HepG2 (cell line): ENCODE data around the gene SNAPC3. TPM values are rescaled to one million over a fixed set of nuclear protein-coding genes. Genes with fewer than 3 reads are reported as not detected.
"Not testable (repeated sequence)": the region's sequence is repeated elsewhere in the genome, so short reads cannot be mapped to it uniquely, and the experiment has no call there.

Experiments used
- ATAC-seq: fragments of 200-7000 bp; cut with Tn5 transposase; 3 replicates; pipeline ENCODE4 v1.9.1; 2020; ENCODE audit warnings: mild to moderate bottlenecking, moderate library complexity
- BruUV-seq: library from RNA; stranded (reverse); fragments of 400-500 nt; replicated peaks from 2 replicates; lab custom pipeline; 2021; lab: Mats Ljungman, UMichigan
- CTCF ChIA-PET: fragments of 300-600 bp; formaldehyde crosslinking; extraction: SDS; loops from one replicate; lab custom pipeline; 2021; ENCODE audit warnings: low total read pairs, inconsistent platforms, low intra/inter-chr PET ratio; lab: Yijun Ruan, JAX
- POLR2A ChIA-PET: fragments of 350-600 bp; sonication (Branson Sonifier 250); formaldehyde crosslinking; loops from one replicate; lab custom pipeline; 2020; ENCODE audit warnings: antibody characterized with exemption, inconsistent platforms; lab: Yijun Ruan, JAX
- DNase-seq: peaks from one replicate; pipeline ENCODE4 v3.0.0-alpha.2; 2015; ENCODE audit warnings: low spot score
- FAIRE-seq: peaks from 3 replicates; lab custom pipeline; 2011; peaks lifted over from hg19 to GRCh38; lab: Jason Lieb, UNC
- H2AFZ ChIP-seq: one replicate; pipeline ENCODE4 v1.6.1; 2011; ENCODE audit warnings: low read length, inconsistent platforms
- H3K27ac ChIP-seq: fragments of 300-600 bp; 3 replicates; pipeline ENCODE4 v1.8.0; 2011; ENCODE audit warnings: mixed run types, mild to moderate bottlenecking, mixed read lengths, low read length, inconsistent platforms; ENCODE audit not compliant: insufficient read depth; ENCODE audit errors: extremely low read length
- H3K27me3 ChIP-seq, 2 experiments: fragments of 200-600 bp in 1 of 2; 2 replicates in 1 of 2; 3 replicates in 1 of 2; pipeline versions ENCODE4 v1.6.0 to v1.8.0; 2011; ENCODE audit warnings: low read length in 2 of 2, mild to moderate bottlenecking in 2 of 2, moderate library complexity in 2 of 2, inconsistent platforms in 1 of 2; ENCODE audit not compliant: insufficient read depth in 2 of 2, control insufficient read depth in 1 of 2
- H3K36me3 ChIP-seq, 2 experiments: fragments of 200-600 bp in 1 of 2; replicated peaks in 1 of 2; 2 replicates in 1 of 2; 3 replicates in 1 of 2; pipeline versions ENCODE4 v1.5.1 to v1.8.0; 2011; ENCODE audit warnings: low read length in 2 of 2, inconsistent platforms in 1 of 2; ENCODE audit not compliant: insufficient read depth in 2 of 2, control insufficient read depth in 1 of 2
- H3K4me1 ChIP-seq: 2 replicates; pipeline ENCODE4 v1.5.1; 2012; ENCODE audit warnings: low read length, inconsistent platforms; ENCODE audit not compliant: insufficient read depth
- H3K4me2 ChIP-seq: 2 replicates; pipeline ENCODE4 v1.6.0; 2011; ENCODE audit warnings: low read depth, low read length, inconsistent platforms
- H3K4me3 ChIP-seq, 3 experiments: fragments of 200-600 bp in 1 of 3; sonication (generic), shearing (Covaris generic) in 1 of 3; replicated peaks in 1 of 3; 2 replicates each; pipeline ENCODE4 v1.5.1; 2011 to 2016; ENCODE audit warnings: low read length in 3 of 3, inconsistent platforms in 2 of 3, low read depth in 2 of 3, mild to moderate bottlenecking in 2 of 3, control low read depth in 1 of 3, mixed read lengths in 1 of 3; ENCODE audit not compliant: insufficient read depth in 1 of 3
- H3K79me2 ChIP-seq: one replicate; pipeline ENCODE4 v1.6.1; 2011; ENCODE audit warnings: low read length, inconsistent platforms; ENCODE audit not compliant: insufficient read depth
- H3K9ac ChIP-seq: 2 replicates; pipeline ENCODE4 v1.6.0; 2011; ENCODE audit warnings: mild to moderate bottlenecking, low read depth, low read length, inconsistent platforms; ENCODE audit not compliant: insufficient read depth
- H3K9me3 ChIP-seq: 2 replicates; pipeline ENCODE4 v1.5.1; 2012; ENCODE audit warnings: mild to moderate bottlenecking, low read length
- H4K20me1 ChIP-seq: 2 replicates; pipeline ENCODE4 v1.6.0; 2011; ENCODE audit warnings: inconsistent platforms, mild to moderate bottlenecking, low read length, moderate library complexity; ENCODE audit not compliant: insufficient read depth
- EED ChIP-seq: sonication (generic); formaldehyde crosslinking; IDR thresholded peaks from 2 replicates; pipeline ENCODE4 v1.5.0; 2020; ENCODE audit warnings: mild to moderate bottlenecking, missing genetic modification reagents
- SALL2 ChIP-seq: sonication (generic); formaldehyde crosslinking; IDR thresholded peaks from 2 replicates; pipeline ENCODE4 v1.8.1; 2023; ENCODE audit warnings: mild to moderate bottlenecking, missing genetic modification reagents, inconsistent platforms
- ZNF121 ChIP-seq: sonication (generic); formaldehyde crosslinking; IDR thresholded peaks from 2 replicates; pipeline ENCODE4 v1.5.0; 2020; ENCODE audit warnings: mild to moderate bottlenecking, missing genetic modification reagents
- WGBS: methylation state at CpG from one replicate; pipeline ENCODE4 v1.1.6; 2017; ENCODE audit warnings: low lambda C conversion rate; 5-methylcytosine and 5-hydroxymethylcytosine counted together
- in situ Hi-C: cut with HindIII; loops from 2 replicates; pipeline ENCODE4 v1.10.0; 2017; ENCODE audit warnings: low pct_unique_long_range_greater_than_20kb; ENCODE audit not compliant: extremely low pct_ligation_motif_present
- intact Hi-C: fragments of 100-400 bp; cut with micrococcal nuclease; formaldehyde crosslinking; loops from one replicate; pipeline ENCODE4 v1.10.0; 2022; ENCODE audit not compliant: unreplicated experiment
- polyA plus RNA-seq, 8 experiments: library from polyadenylated mRNA; depleted of rRNA in 3 of 8; stranded (reverse) in 7 of 8; unstranded in 1 of 8; fragments of >200 nt; fragmentation: Illumina TruSeq in 4 of 8; extraction: Trizol in 4 of 8; gene quantifications; 2 replicates each; pipeline versions ENCODE4 v1.2.1 to v1.2.3, GENCODE V29; 2011 to 2016; ENCODE audit warnings: low read depth in 4 of 8, missing spikeins in 1 of 8, mixed read lengths in 1 of 8; ENCODE audit not compliant: insufficient read depth in 1 of 8
- total RNA-seq, 5 experiments: library from RNA; depleted of rRNA; stranded (reverse); fragments of >200 nt; fragmentation: Illumina TruSeq; extraction: Trizol; gene quantifications; 2 replicates each; pipeline ENCODE4 v1.2.3, GENCODE V29; 2016; ENCODE audit warnings: low read depth in 1 of 5

The SNAPC3 gene
- total and polyA plus RNA-seq, 2 of the 13 experiments (the other 11 are each of a cell fraction or from before 2014, with no cell fraction given) = 25.6 to 26.0 TPM

DNA sequence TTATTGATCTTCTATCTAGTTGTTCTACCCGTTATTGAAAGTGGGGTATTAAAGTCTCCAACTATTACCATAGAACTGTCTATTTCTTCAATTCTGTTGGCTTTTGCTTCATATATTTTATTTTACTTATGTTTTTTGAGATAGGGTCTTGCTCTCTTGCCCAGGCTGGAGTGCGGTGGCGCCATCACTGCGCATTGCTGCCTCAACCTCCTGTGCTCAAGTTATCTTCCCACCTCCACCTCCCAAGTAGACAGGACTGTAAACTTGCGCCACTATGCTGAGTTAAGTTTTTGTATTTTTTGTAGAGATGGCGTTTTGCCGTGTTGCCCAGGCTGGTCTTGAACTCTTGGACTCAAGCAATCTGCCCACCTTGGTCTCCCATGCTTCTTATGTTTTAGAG, 16.2 kb downstream of the SNAPC3 start:
- DNase-seq (no peak), FAIRE-seq (no peak), ATAC-seq (no peak)
- WGBS = 99% methylated on average over 7 of the region's 7 CpGs
- BruUV-seq = no TSS peak
- CTCF ChIA-PET = no interaction called here
- no peaks in the 10 kb centered on the region for H3K27me3 ChIP-seq
- in situ Hi-C loops = no loop called here
- no peak overlapping the region for H3K27ac ChIP-seq
- H3K4me3 ChIP-seq = no peak overlapping the region
- H4K20me1 ChIP-seq = 0 out of 2 replicates have a peak, but pooled peaks cover 3% of the 10 kb centered on the region
- TF ChIP-seq SALL2 (no peak), EED (CRISPR knock-in tag) (no peak), ZNF121 (CRISPR knock-in tag) (peak; percentile 71)
- H3K36me3 ChIP-seq = peaks cover 7 to 50% of the 10 kb centered on the region in 2 experiments
- POLR2A ChIA-PET = no interaction called here
- H3K79me2 ChIP-seq = peaks cover 40% of the 10 kb centered on the region
- intact Hi-C loops = no loop called here
- H3K9ac ChIP-seq = no peak overlapping the region
- no peak overlapping the region for H2AFZ ChIP-seq
- H3K4me2 ChIP-seq = no peak overlapping the region
- no peaks in the 10 kb centered on the region for H3K9me3 ChIP-seq
- no peaks in the 10 kb centered on the region for H3K4me1 ChIP-seq

DNA sequence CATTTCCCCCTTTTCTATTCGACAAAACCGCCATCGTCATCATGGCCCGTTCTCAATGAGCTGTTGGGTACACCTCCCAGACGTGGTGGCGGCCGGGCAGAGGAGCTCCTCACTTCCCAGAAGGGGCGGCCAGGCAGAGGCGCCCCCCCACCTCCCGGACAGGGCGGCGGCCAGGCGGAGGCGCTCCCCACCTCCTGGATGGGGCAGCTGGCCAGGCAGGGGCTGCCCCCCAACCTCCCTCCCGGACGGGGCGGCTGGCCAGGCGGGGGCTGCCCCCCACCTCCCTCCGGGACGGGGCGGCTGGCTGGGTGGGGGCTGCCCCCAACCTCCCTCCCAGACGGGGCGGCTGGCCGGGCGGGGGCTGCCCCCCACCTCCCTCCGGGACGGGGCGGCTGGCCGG, 19.2 kb downstream of the SNAPC3 start:
- H3K79me2 ChIP-seq = peaks cover 33% of the 10 kb centered on the region
- H3K4me3 ChIP-seq, H3K9me3 ChIP-seq, CTCF ChIA-PET, ATAC-seq, H3K9ac ChIP-seq, FAIRE-seq, H3K4me2 ChIP-seq, intact Hi-C loops, BruUV-seq, in situ Hi-C loops, POLR2A ChIA-PET, H3K27ac ChIP-seq, DNase-seq, H3K4me1 ChIP-seq, H4K20me1 ChIP-seq, H3K27me3 ChIP-seq, H2AFZ ChIP-seq: not testable (repeated sequence)
- peaks cover 7 to 64% of the 10 kb centered on the region in 2 experiments for H3K36me3 ChIP-seq
- no CpG with 5 or more reads among the region's 29 CpGs for WGBS

DNA sequence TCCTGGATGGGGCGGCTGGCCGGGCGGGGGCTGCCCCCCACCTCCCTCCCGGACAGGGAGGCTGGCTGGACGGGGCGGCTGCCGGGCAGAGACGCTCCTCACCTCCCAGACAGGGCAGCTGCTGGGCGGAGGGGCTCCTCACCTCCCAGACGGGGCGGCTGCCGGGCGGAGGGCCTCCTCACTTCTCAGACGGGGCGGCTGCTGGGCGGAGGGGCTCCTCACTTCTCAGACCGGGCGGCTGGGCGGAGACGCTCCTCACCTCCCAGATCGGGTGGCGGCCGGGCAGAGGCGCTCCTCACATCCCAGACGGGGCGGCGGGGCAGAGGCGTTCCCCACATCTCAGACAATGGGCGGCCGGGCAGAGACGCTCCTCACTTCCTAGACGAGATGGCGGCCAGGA, 19.6 kb downstream of the SNAPC3 start:
- H3K4me1 ChIP-seq, H3K4me3 ChIP-seq, H3K9me3 ChIP-seq, in situ Hi-C loops, DNase-seq, ATAC-seq, H3K27me3 ChIP-seq, H4K20me1 ChIP-seq, intact Hi-C loops, H3K9ac ChIP-seq, FAIRE-seq, H2AFZ ChIP-seq, POLR2A ChIA-PET, CTCF ChIA-PET, BruUV-seq, H3K27ac ChIP-seq, H3K4me2 ChIP-seq: not testable (repeated sequence)
- WGBS = 98% methylated on average over 9 of the region's 33 CpGs
- Histone ChIP-seq H3K79me2 (peaks cover 29% of the 10 kb centered on the region), H3K36me3 (peaks cover 10 to 64% of the 10 kb centered on the region in 2 experiments)
